PC-3 (cell line): ENCODE results near the gene SLC9A3.

Source experiments
- CTCF ChIP-seq: fragments of 300-600 bp; sonication (generic); conservative IDR thresholded peaks from 2 replicates; pipeline ENCODE4 v1.5.1; 2017; ENCODE audit warnings: antibody characterized with exemption, low read depth, mild to moderate bottlenecking, low read length
- EZH2 ChIP-seq: fragments of 300-600 bp; sonication (generic); IDR thresholded peaks from one replicate; pipeline ENCODE4 v1.6.1; 2017; ENCODE audit warnings: antibody characterized with exemption, mild to moderate bottlenecking, low read length; ENCODE audit not compliant: unreplicated experiment
- EZH2phosphoT487 ChIP-seq: fragments of 300-600 bp; sonication (generic); IDR thresholded peaks from 2 replicates; pipeline ENCODE4 v1.6.1; 2018; ENCODE audit warnings: mild to moderate bottlenecking, antibody characterized with exemption, low read length, borderline replicate concordance

DNA sequence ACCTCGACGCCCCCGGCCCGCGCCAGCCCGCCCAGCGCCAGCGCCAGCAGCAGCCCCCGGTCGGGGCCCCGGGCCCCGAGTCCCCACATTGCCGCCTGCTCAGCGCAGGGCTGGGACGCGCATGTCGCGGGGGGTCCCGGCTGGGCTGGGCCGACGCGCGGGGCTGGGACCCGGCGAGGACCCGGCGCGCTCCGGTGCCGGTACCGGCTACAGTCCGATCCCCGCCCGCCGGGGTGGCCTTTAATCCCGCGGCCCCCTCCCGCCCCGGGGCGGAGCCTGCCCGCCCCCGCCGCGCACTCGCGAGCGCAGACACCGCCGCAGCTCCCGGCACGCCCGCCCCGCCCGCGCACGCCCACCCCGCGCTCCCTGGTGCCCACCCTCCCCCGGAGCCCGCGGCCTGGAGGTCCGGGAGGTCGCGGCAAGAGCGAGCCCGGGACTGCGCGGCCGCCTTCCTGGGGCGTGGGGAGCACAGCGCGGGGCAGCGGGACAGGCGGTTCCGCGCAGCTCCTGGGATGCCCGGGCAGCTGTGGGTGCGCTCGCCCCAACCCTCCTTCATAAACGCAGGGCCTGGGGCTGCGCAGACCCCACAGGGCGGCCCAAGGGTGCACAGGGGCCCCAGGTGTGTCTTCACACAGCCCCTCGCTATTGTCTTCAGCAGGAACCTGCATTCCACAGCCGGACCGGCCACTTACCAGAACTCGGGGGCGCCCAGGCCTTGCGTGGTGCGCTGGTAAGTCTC lies at the start of gene SLC9A3:
- TF ChIP-seq CTCF (no peak), EZH2phosphoT487 (no peak), EZH2 (no peak)
